HepG2 (cell line): ENCODE results near the gene CYB5R3. TPM values are rescaled to one million over a fixed set of nuclear protein-coding genes. Genes with fewer than 3 reads are reported as not detected.

Source experiments
- CHD2 ChIP-seq: IDR thresholded peaks from 2 replicates; pipeline ENCODE4 v1.6.1; 2011; ENCODE audit warnings: low read depth, low read length, improper control_type of control experiment
- FOSL1 ChIP-seq: sonication (generic); formaldehyde crosslinking; IDR thresholded peaks from 2 replicates; pipeline ENCODE4 v1.9.0; 2021; ENCODE audit warnings: missing genetic modification reagents, borderline replicate concordance
- FOXP1 ChIP-seq, 2 experiments: fragments of 450-650 bp in 1 of 2; IDR thresholded peaks; 2 replicates each; pipeline ENCODE4 v1.6.1; 2017 to 2018; ENCODE audit warnings: antibody characterized with exemption in 1 of 2
- HNRNPL ChIP-seq: fragments of 200-400 bp; formaldehyde crosslinking; IDR thresholded peaks from 2 replicates; pipeline ENCODE4 v1.6.1; 2017; ENCODE audit warnings: mild to moderate bottlenecking, low read depth, low read length
- KDM5A ChIP-seq: fragments of 200-600 bp; sonication (generic); IDR thresholded peaks from 2 replicates; pipeline ENCODE4 v1.7.0; 2018; ENCODE audit warnings: antibody characterized with exemption, mild to moderate bottlenecking, low read length, borderline replicate concordance
- KLF6 ChIP-seq: IDR thresholded peaks from 2 replicates; pipeline ENCODE4 v1.8.0; 2016; ENCODE audit warnings: missing biosample characterization, missing genetic modification reagents
- MED13 ChIP-seq: sonication (generic); formaldehyde crosslinking; IDR thresholded peaks from 2 replicates; pipeline ENCODE4 v1.5.0; 2020; ENCODE audit warnings: missing genetic modification reagents
- PCBP1 ChIP-seq: fragments of 200-400 bp; formaldehyde crosslinking; IDR thresholded peaks from 2 replicates; pipeline ENCODE4 v1.6.1; 2017; ENCODE audit warnings: mild to moderate bottlenecking, low read depth, low read length, borderline replicate concordance
- PHF8 ChIP-seq: sonication (generic); formaldehyde crosslinking; IDR thresholded peaks from 2 replicates; pipeline ENCODE4 v1.5.0; 2020; ENCODE audit warnings: missing genetic modification reagents
- ZFP1 ChIP-seq: IDR thresholded peaks from 2 replicates; pipeline ENCODE4 v1.6.1; 2016
- ZNF138 ChIP-seq: sonication (generic); formaldehyde crosslinking; IDR thresholded peaks from 2 replicates; pipeline ENCODE4 v1.5.0; 2020; ENCODE audit warnings: mild to moderate bottlenecking, low read depth, missing genetic modification reagents
- ZNF510 ChIP-seq: sonication (generic); formaldehyde crosslinking; IDR thresholded peaks from 2 replicates; pipeline ENCODE4 v1.4.0; 2020; ENCODE audit warnings: low read depth, mild to moderate bottlenecking, missing genetic modification reagents
- ZNF607 ChIP-seq: sonication (generic); formaldehyde crosslinking; IDR thresholded peaks from 2 replicates; pipeline ENCODE4 v1.5.1; 2020; ENCODE audit warnings: missing genetic modification reagents, mild to moderate bottlenecking, borderline replicate concordance
- ZNF629 ChIP-seq: sonication (generic); formaldehyde crosslinking; conservative IDR thresholded peaks from 2 replicates; pipeline ENCODE4 v1.5.0; 2020; ENCODE audit warnings: missing genetic modification reagents
- ZNF709 ChIP-seq: sonication (generic); formaldehyde crosslinking; IDR thresholded peaks from 2 replicates; pipeline ENCODE4 v1.5.0; 2020; ENCODE audit warnings: mild to moderate bottlenecking, missing genetic modification reagents
- polyA plus RNA-seq, 8 experiments: library from polyadenylated mRNA; depleted of rRNA in 3 of 8; stranded (reverse) in 7 of 8; unstranded in 1 of 8; fragments of >200 nt; fragmentation: Illumina TruSeq in 4 of 8; extraction: Trizol in 4 of 8; gene quantifications; 2 replicates each; pipeline versions ENCODE4 v1.2.1 to v1.2.3, GENCODE V29; 2011 to 2016; ENCODE audit warnings: low read depth in 4 of 8, missing spikeins in 1 of 8, mixed read lengths in 1 of 8; ENCODE audit not compliant: insufficient read depth in 1 of 8
- total RNA-seq, 5 experiments: library from RNA; depleted of rRNA; stranded (reverse); fragments of >200 nt; fragmentation: Illumina TruSeq; extraction: Trizol; gene quantifications; 2 replicates each; pipeline ENCODE4 v1.2.3, GENCODE V29; 2016; ENCODE audit warnings: low read depth in 1 of 5
- TF ChIP-seq, protein P1 (sequence below): sonication (generic); formaldehyde crosslinking; IDR thresholded peaks from 2 replicates; pipeline ENCODE4 v1.5.0; 2020; ENCODE audit warnings: missing genetic modification reagents, mild to moderate bottlenecking, borderline replicate concordance
- TF ChIP-seq, protein P2 (sequence below): sonication (generic); formaldehyde crosslinking; IDR thresholded peaks from 2 replicates; pipeline ENCODE4 v1.4.0; 2020; ENCODE audit warnings: missing genetic modification reagents
- TF ChIP-seq, protein P3 (sequence below): sonication (generic); formaldehyde crosslinking; IDR thresholded peaks from 2 replicates; pipeline ENCODE4 v1.4.0; 2020; ENCODE audit warnings: missing genetic modification reagents
- TF ChIP-seq, protein P4 (sequence below): sonication (generic); formaldehyde crosslinking; IDR thresholded peaks from 2 replicates; pipeline ENCODE4 v1.4.0; 2020; ENCODE audit warnings: missing genetic modification reagents
- TF ChIP-seq, protein P5 (sequence below): IDR thresholded peaks from 2 replicates; pipeline ENCODE4 v1.6.1; 2012; ENCODE audit warnings: low read length, improper control_type of control experiment

CYB5R3 gene
- total and polyA plus RNA-seq, 2 of the 13 experiments (the other 11 are each of a cell fraction or from before 2014, with no cell fraction given): 32.4 to 305 TPM

DNA sequence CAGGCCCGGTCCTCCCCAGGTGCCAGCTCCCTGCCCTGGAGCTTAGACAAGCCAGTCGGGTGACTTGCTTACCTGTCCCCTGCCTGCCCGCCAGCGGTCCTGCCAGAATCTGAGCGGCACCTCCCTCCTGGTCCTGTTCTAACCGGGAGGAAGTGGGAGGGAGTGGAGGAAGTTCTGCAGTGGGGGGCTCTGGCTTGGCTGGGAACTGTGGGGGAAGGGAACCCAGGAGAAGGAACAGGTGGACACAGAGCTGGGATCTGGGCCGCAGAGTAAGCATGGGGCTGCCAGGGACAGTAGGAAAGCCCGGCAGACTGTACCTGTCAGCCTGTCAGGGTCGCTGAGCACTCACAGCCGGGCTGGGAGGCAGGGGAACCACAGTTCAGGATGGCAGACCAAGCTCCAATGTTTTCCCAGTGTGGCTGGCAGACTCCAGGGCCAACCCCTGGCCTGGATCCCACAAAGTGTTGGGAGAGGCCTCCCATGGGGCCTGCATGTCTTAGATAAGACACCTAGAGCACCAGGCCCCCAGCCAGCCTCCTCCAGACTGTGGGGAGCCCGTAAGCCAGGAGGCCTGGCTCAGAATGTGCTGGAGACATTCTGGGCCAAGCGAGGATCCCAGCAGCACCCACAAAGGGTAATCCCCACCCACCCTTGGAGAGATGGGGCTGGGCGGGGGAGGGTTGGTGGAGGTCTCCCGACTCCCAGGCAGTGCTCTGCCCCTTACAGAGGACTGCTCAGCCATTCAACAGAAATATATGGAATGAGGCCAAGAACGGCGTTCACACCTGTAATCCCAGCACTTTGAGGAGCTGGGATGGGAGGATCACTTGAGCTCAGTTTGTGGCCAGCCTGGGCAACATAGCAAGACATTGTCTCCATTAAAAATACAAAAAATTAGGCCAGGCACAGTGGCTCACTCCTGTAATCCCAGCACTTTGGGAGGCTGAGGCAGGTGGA is 2.3 kb downstream of the CYB5R3 start (continued):
- TF ChIP-seq HNRNPL: 0 out of 2 replicates have a peak, but pooled peaks have one; percentile 45
- no peak for TF ChIP-seq ZNF138 (CRISPR knock-in tag)
- TF ChIP-seq PCBP1: 0 out of 2 replicates have a peak, but pooled peaks have one; percentile 24
- TF ChIP-seq, protein P1, sequence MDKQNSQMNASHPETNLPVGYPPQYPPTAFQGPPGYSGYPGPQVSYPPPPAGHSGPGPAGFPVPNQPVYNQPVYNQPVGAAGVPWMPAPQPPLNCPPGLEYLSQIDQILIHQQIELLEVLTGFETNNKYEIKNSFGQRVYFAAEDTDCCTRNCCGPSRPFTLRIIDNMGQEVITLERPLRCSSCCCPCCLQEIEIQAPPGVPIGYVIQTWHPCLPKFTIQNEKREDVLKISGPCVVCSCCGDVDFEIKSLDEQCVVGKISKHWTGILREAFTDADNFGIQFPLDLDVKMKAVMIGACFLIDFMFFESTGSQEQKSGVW: no peak
- no peak for TF ChIP-seq ZNF629 (CRISPR knock-in tag)
- TF ChIP-seq ZNF510 (CRISPR knock-in tag): no peak
- TF ChIP-seq FOSL1: no peak
- 0 out of 2 replicates have a peak, but pooled peaks have one; percentile 12 for TF ChIP-seq PHF8 (CRISPR knock-in tag)
- no peak for TF ChIP-seq ZFP1 (CRISPR knock-in tag)
- no peak for TF ChIP-seq KDM5A
- TF ChIP-seq, protein P2, sequence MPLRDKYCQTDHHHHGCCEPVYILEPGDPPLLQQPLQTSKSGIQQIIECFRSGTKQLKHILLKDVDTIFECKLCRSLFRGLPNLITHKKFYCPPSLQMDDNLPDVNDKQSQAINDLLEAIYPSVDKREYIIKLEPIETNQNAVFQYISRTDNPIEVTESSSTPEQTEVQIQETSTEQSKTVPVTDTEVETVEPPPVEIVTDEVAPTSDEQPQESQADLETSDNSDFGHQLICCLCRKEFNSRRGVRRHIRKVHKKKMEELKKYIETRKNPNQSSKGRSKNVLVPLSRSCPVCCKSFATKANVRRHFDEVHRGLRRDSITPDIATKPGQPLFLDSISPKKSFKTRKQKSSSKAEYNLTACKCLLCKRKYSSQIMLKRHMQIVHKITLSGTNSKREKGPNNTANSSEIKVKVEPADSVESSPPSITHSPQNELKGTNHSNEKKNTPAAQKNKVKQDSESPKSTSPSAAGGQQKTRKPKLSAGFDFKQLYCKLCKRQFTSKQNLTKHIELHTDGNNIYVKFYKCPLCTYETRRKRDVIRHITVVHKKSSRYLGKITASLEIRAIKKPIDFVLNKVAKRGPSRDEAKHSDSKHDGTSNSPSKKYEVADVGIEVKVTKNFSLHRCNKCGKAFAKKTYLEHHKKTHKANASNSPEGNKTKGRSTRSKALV: no peak
- no peak for TF ChIP-seq MED13 (CRISPR knock-in tag)
- TF ChIP-seq, protein P3, sequence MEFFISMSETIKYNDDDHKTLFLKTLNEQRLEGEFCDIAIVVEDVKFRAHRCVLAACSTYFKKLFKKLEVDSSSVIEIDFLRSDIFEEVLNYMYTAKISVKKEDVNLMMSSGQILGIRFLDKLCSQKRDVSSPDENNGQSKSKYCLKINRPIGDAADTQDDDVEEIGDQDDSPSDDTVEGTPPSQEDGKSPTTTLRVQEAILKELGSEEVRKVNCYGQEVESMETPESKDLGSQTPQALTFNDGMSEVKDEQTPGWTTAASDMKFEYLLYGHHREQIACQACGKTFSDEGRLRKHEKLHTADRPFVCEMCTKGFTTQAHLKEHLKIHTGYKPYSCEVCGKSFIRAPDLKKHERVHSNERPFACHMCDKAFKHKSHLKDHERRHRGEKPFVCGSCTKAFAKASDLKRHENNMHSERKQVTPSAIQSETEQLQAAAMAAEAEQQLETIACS: no peak
- TF ChIP-seq CHD2: no peak
- TF ChIP-seq ZNF709: no peak
- TF ChIP-seq KLF6 (CRISPR knock-in tag): no peak
- TF ChIP-seq, protein P4, sequence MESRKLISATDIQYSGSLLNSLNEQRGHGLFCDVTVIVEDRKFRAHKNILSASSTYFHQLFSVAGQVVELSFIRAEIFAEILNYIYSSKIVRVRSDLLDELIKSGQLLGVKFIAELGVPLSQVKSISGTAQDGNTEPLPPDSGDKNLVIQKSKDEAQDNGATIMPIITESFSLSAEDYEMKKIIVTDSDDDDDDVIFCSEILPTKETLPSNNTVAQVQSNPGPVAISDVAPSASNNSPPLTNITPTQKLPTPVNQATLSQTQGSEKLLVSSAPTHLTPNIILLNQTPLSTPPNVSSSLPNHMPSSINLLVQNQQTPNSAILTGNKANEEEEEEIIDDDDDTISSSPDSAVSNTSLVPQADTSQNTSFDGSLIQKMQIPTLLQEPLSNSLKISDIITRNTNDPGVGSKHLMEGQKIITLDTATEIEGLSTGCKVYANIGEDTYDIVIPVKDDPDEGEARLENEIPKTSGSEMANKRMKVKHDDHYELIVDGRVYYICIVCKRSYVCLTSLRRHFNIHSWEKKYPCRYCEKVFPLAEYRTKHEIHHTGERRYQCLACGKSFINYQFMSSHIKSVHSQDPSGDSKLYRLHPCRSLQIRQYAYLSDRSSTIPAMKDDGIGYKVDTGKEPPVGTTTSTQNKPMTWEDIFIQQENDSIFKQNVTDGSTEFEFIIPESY (CRISPR knock-in tag): peak; percentile 45; the same call in 1 of the 2 replicates
- TF ChIP-seq FOXP1 (IDR thresholded peaks at IDR 0.05): no peak
- no peak for TF ChIP-seq FOXP1 (CRISPR knock-in tag; IDR thresholded peaks at IDR 0.05)
- no peak for TF ChIP-seq ZNF607 (CRISPR knock-in tag)
- TF ChIP-seq, protein P5, sequence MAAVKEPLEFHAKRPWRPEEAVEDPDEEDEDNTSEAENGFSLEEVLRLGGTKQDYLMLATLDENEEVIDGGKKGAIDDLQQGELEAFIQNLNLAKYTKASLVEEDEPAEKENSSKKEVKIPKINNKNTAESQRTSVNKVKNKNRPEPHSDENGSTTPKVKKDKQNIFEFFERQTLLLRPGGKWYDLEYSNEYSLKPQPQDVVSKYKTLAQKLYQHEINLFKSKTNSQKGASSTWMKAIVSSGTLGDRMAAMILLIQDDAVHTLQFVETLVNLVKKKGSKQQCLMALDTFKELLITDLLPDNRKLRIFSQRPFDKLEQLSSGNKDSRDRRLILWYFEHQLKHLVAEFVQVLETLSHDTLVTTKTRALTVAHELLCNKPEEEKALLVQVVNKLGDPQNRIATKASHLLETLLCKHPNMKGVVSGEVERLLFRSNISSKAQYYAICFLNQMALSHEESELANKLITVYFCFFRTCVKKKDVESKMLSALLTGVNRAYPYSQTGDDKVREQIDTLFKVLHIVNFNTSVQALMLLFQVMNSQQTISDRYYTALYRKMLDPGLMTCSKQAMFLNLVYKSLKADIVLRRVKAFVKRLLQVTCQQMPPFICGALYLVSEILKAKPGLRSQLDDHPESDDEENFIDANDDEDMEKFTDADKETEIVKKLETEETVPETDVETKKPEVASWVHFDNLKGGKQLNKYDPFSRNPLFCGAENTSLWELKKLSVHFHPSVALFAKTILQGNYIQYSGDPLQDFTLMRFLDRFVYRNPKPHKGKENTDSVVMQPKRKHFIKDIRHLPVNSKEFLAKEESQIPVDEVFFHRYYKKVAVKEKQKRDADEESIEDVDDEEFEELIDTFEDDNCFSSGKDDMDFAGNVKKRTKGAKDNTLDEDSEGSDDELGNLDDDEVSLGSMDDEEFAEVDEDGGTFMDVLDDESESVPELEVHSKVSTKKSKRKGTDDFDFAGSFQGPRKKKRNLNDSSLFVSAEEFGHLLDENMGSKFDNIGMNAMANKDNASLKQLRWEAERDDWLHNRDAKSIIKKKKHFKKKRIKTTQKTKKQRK: no peak
